ENCODE data around the gene SCEL. TPM values are rescaled to one million over a fixed set of nuclear protein-coding genes. Genes with fewer than 3 reads are reported as not detected.

Gene SCEL
- total RNA-seq, 1 donor from 2014 or later = 0.27 TPM

- Histone ChIP-seq H3K9me3 (ENCODE audit: insufficient read depth, low read depth, low read length) (no peaks in the 10 kb centered on the region), H3K4me1 (ENCODE audit: insufficient read depth, low read length) (no peaks in the 10 kb centered on the region), H3K4me2 (ENCODE audit: low read length) (no peak overlapping the region), H3K4me3 (ENCODE audit: insufficient read depth, low read depth, low read length) (no peak overlapping the region), H3K27ac (ENCODE audit: low read depth, low read length) (no peak overlapping the region), H3K9ac (ENCODE audit: low read length) (no peak overlapping the region), H3K79me2 (ENCODE audit: insufficient read depth, low read length) (no peaks in the 10 kb centered on the region), H3K27me3 (ENCODE audit: insufficient read depth, low read length) (no peaks in the 10 kb centered on the region), H4K20me1 (ENCODE audit: insufficient read depth, low read length) (no peaks in the 10 kb centered on the region), H3K36me3 (ENCODE audit: insufficient read depth, low read length) (no peaks in the 10 kb centered on the region), H2AFZ (ENCODE audit: low read depth, low read length) (no peak overlapping the region)
- Mint-ChIP-seq H3K4me3 (ENCODE audit: unreplicated experiment) (no peak overlapping the region), H3K36me3 (ENCODE audit: low read depth, unreplicated experiment) (no peaks in the 10 kb centered on the region), H3K9me3 (ENCODE audit: unreplicated experiment) (no peaks in the 10 kb centered on the region), H3K4me1 (ENCODE audit: low read depth, unreplicated experiment) (no peaks in the 10 kb centered on the region), H3K27me3 (ENCODE audit: low read depth, unreplicated experiment) (no peaks in the 10 kb centered on the region), H3K27ac (ENCODE audit: unreplicated experiment) (no peak overlapping the region)
- no peak for TF ChIP-seq EZH2 (IDR thresholded peaks at IDR 0.05; ENCODE audit: insufficient read depth, low read length)
- no peak for FAIRE-seq
- no peak for DNase-seq (ENCODE audit: low read depth)
Observed at GRCh38 chr13:77558016-77558415, 22.5 kb downstream of the SCEL start.

GRCh38 chr13:77563111-77563510, 27.6 kb downstream of the SCEL start:
- H3K9me3 Mint-ChIP-seq (ENCODE audit: unreplicated experiment) = no peaks in the 10 kb centered on the region
- H3K4me3 Mint-ChIP-seq (ENCODE audit: unreplicated experiment) = no peak overlapping the region
- H3K27ac Mint-ChIP-seq (ENCODE audit: unreplicated experiment) = peak overlapping the region; percentile 6
- Histone ChIP-seq H3K79me2 (ENCODE audit: insufficient read depth, low read length) (no peaks in the 10 kb centered on the region), H3K27me3 (ENCODE audit: insufficient read depth, low read length) (no peaks in the 10 kb centered on the region), H3K36me3 (ENCODE audit: insufficient read depth, low read length) (no peaks in the 10 kb centered on the region), H2AFZ (ENCODE audit: low read depth, low read length) (no peak overlapping the region), H3K4me3 (ENCODE audit: insufficient read depth, low read depth, low read length) (no peak overlapping the region), H3K9ac (ENCODE audit: low read length) (no peak overlapping the region), H3K27ac (ENCODE audit: low read depth, low read length) (no peak overlapping the region), H3K4me1 (ENCODE audit: insufficient read depth, low read length) (no peaks in the 10 kb centered on the region), H4K20me1 (ENCODE audit: insufficient read depth, low read length) (no peaks in the 10 kb centered on the region), H3K4me2 (ENCODE audit: low read length) (no peak overlapping the region), H3K9me3 (ENCODE audit: insufficient read depth, low read depth, low read length) (no peaks in the 10 kb centered on the region)
- no peak for TF ChIP-seq CTCF (IDR thresholded peaks at IDR 0.05; ENCODE audit: insufficient read depth, low read depth, low read length)
- no peaks in the 10 kb centered on the region for H3K36me3 Mint-ChIP-seq (ENCODE audit: low read depth, unreplicated experiment)
- no peaks in the 10 kb centered on the region for H3K27me3 Mint-ChIP-seq (ENCODE audit: low read depth, unreplicated experiment)
- no peak for FAIRE-seq
- DNase-seq (ENCODE audit: low read depth) = peak; percentile 14
- H3K4me1 Mint-ChIP-seq (ENCODE audit: low read depth, unreplicated experiment) = no peaks in the 10 kb centered on the region

GRCh38 chr13:77565635-77566034, 30.1 kb downstream of the SCEL start:
- Histone ChIP-seq H3K36me3 (ENCODE audit: insufficient read depth, low read length) (no peaks in the 10 kb centered on the region), H3K4me3 (ENCODE audit: insufficient read depth, low read depth, low read length) (no peak overlapping the region), H3K79me2 (ENCODE audit: insufficient read depth, low read length) (no peaks in the 10 kb centered on the region), H3K4me1 (ENCODE audit: insufficient read depth, low read length) (no peaks in the 10 kb centered on the region), H3K27me3 (ENCODE audit: insufficient read depth, low read length) (no peaks in the 10 kb centered on the region), H3K27ac (ENCODE audit: low read depth, low read length) (no peak overlapping the region), H3K9me3 (ENCODE audit: insufficient read depth, low read depth, low read length) (no peaks in the 10 kb centered on the region), H3K9ac (ENCODE audit: low read length) (no peak overlapping the region), H2AFZ (ENCODE audit: low read depth, low read length) (no peak overlapping the region), H4K20me1 (ENCODE audit: insufficient read depth, low read length) (no peaks in the 10 kb centered on the region), H3K4me2 (ENCODE audit: low read length) (no peak overlapping the region)
- DNase-seq (ENCODE audit: low read depth) (peak; percentile 8), FAIRE-seq (peak; percentile 29)
- H3K4me1 Mint-ChIP-seq (ENCODE audit: low read depth, unreplicated experiment) = no peaks in the 10 kb centered on the region
- no peaks in the 10 kb centered on the region for H3K27me3 Mint-ChIP-seq (ENCODE audit: low read depth, unreplicated experiment)
- H3K36me3 Mint-ChIP-seq (ENCODE audit: low read depth, unreplicated experiment) = no peaks in the 10 kb centered on the region
- H3K4me3 Mint-ChIP-seq (ENCODE audit: unreplicated experiment) = no peak overlapping the region
- H3K9me3 Mint-ChIP-seq (ENCODE audit: unreplicated experiment) = no peaks in the 10 kb centered on the region
- H3K27ac Mint-ChIP-seq (ENCODE audit: unreplicated experiment) = no peak overlapping the region
- TF ChIP-seq CTCF (IDR thresholded peaks at IDR 0.05; ENCODE audit: insufficient read depth, low read depth, low read length) (peak; percentile 53), EZH2 (IDR thresholded peaks at IDR 0.05; ENCODE audit: insufficient read depth, low read length) (no peak)
